Prostate gland (tissue), 2 donors: Measurements from ENCODE around the gene CPSF7.

Experiments used
- CTCF ChIP-seq, 4 experiments: fragments of 200-600 bp in 2 of 4; fragments of 450-650 bp in 2 of 4; sonication (generic) in 2 of 4; IDR thresholded peaks; 1 replicate in 3 of 4; 2 replicates in 1 of 4; pipeline ENCODE4 v1.5.1; 2016 to 2019; ENCODE audit warnings: antibody characterized with exemption in 4 of 4, mild to moderate bottlenecking in 2 of 4, moderate library complexity in 2 of 4
- POLR2AphosphoS5 ChIP-seq: sonication (generic); formaldehyde crosslinking; IDR thresholded peaks from one replicate; pipeline ENCODE4 v1.6.1; 2017; ENCODE audit warnings: antibody characterized with exemption

GRCh38 chr11:61404103-61404502, 25.7 kb downstream of the CPSF7 start:
- TF ChIP-seq CTCF (IDR thresholded peaks at IDR 0.05) (no peak), POLR2AphosphoS5 (no peak)
